Medulla oblongata (tissue), 1 donor: ENCODE data around the gene WFDC2.
A peak's percentile ranks its signal among the peaks of the same experiment; 100 is the strongest.

ENCODE experiments used
- DNase-seq: peaks from one replicate; pipeline ENCODE4 v3.0.0-alpha.2; 2015; ENCODE audit errors: extremely low spot score

The WFDC2 gene

GRCh38 chr20:45497971-45498494, 28.5 kb downstream of the WFDC2 start:
- DNase-seq: no peak

DNA sequence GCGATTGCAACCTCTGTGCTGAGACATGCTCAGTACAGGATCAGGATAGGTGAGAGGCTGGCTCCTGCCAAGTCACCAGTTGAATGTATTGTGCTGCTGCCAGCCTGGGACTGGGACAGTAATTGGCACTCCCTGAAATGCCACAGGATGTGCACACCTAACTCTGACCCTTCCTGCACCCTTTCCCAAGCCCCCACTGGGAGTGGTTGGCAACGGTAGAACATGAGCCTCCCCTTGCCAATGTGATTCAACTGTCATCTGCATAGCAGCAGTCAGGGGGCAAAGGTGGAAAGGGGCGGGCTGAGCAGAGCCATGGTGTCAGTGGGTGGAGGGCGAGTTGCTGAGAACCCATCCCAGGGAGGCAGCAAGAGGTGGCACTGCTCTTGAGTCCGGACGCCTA, 30.5 kb downstream of the WFDC2 start:
- DNase-seq: no peak

DNA sequence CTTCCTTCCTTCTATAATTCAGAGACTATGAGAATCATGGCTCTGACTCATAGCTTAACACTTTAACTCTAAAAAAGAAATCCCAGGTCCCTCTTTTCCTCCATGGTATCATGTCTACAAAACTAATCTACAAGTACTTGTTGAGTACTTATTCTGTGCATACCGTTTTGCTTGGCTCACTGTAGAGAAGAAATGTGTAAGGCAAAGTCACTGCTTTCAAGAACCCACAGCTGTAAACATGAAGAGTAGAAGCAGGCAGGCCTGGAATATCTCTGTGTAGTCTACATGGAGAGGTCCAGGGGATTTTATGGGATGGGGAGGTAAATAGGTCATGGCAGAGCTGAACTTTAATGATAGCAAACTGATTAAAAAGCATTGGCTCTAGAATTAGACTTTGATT, 32.0 kb downstream of the WFDC2 start:
- no peak for DNase-seq

- DNase-seq: no peak
These were observed 33.0 kb downstream of the WFDC2 start for GRCh38 chr20:45502561-45502960.

DNA sequence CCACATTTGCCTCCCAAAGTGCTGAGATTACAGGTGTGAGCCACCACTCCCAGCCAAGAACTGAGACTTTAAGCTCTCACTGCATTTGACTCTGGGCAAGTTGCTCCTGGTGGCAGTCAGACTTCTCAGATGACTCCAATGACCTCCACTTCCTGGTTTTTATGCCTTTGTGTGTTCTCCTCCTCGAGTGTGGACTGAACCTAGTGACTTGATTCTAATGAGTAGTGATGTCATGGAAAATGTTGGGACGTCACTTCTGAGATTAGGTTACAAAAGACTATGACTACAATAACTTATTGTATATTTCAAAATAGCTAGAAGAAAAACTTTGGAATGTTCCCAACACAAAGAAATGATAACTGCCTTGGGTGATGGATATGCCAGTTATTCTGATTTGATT, 33.9 kb downstream of the WFDC2 start:
- no peak for DNase-seq

- DNase-seq: no peak
These were observed 36.8 kb downstream of the WFDC2 start for GRCh38 chr20:45506398-45506797.

- peak; percentile 2 for DNase-seq
These were observed 37.7 kb downstream of the WFDC2 start for GRCh38 chr20:45507011-45507820.

- no peak for DNase-seq
These were observed 38.7 kb downstream of the WFDC2 start for GRCh38 chr20:45508068-45508886.

DNA sequence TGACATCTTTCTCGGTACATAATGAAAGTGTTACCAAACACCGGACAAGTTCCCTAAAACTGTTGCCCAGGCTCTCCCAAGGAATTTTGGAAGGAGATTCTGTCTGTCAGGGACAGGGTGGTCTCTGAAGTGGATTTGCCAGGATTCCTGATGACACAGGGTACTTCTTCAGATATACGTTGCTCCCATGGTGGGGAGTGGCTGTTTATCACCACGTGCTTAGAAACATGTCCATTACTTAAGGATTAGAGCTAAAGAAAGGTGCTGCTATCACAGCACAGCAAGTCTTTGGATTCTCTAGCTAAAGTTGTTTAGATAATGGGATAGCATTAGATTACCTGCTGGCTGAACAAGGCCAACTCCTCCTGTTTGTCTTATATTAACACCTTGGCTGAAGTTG, 39.5 kb downstream of the WFDC2 start:
- DNase-seq: no peak

GRCh38 chr20:45510242-45510862, 40.8 kb downstream of the WFDC2 start:
- no peak for DNase-seq

DNA sequence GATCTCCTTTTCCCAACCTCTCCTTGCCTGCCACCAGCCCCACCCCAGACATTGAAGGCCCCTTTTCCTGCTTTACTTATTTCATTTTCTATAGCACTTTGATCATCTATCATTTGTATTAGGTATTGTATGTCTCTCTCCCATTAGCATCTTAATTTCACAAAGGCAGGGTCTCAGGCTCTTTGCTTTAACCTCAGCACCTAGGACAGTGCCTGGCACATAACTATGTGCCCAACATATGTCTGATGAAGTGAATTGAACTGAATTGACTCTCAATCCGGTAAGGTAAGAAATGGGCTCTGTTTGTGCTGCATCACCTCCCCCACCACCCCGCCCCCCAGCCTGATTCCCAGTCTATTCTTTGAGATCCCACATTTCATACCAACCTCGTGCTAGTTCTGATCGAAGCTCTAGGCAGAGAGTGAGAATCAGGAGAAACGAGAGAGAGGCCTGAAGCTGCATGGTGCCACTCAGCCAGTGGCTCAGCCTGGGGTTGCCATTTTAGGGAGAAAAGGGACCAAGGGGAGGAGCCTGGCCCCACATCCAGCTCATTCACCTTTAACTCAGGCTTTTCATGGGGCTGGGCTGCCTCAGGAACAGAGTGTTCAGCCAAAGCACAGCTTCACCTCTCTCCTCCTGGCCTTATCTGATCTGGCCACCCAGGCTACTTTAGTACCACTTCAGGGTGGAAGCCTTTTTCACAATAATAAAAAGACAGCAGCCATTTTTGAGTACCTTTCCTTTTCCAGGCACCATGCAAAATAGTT, 45.8 kb downstream of the WFDC2 start, which contains the start of gene SPINT3:
Gene SPINT3, minus strand, starts transcription at position 476 of the 767 bp plus-strand sequence. Its CDS starts 14 bp downstream, at position 462.
- DNase-seq: no peak

DNA sequence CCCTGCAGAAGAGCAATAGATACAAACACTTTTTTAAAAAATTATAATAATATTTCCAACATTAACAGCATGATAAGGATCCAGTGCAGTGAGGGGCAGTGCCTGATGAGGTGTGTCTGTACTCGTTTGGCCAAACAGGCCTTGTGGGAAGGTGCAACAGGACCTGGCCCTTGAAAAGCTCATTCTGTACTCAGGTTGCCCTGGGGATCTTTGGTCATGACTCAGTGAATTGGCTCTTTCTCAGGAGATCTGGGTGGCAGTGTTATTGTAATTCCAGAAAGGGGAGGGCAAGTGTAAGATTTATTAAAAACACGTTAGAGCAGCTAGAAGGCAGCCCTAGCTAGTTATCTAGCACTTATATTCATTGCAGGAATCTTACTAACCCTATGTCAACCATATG, 48.7 kb downstream of the WFDC2 start:
- DNase-seq: no peak

- no peak for DNase-seq
These were observed 54.3 kb downstream of the WFDC2 start for GRCh38 chr20:45523821-45524220.

DNA sequence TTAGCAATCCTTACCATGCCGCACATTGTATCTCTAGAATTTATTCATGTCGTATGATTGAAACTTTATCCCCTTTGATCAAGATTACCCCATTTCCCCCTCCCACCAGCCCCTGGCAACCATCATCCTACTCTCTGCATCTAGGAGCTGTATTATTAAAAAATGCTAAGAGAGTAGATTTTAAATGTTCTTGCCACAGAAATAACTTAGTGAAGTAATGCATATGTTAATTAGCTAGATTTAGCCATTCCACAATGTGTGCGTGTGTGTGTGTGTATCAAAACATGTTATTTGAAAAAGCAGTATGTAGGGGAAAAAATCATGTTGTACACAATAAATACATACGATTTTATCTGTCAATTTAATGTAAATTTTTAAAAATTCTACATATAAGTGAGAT, 57.7 kb downstream of the WFDC2 start:
- DNase-seq: no peak
